SH-SY5Y (cell line): ENCODE measurements around the gene NXPH4.

Experiments
- GATA2 ChIP-seq: IDR thresholded peaks from 2 replicates; pipeline ENCODE4 v1.6.1; 2011; ENCODE audit warnings: mild to moderate bottlenecking, low read depth, low read length
- GATA3 ChIP-seq: IDR thresholded peaks from 2 replicates; pipeline ENCODE4 v1.6.1; 2011; ENCODE audit warnings: low read depth, mild to moderate bottlenecking, low read length, moderate library complexity

GRCh38 chr12:57173089-57173488, 43.5 kb upstream of the NXPH4 start:
- TF ChIP-seq GATA2 (no peak), GATA3 (no peak)
